Omental fat pad (tissue), 4 donors: Measurements from ENCODE around the gene THNSL1. TPM values are rescaled to one million over a fixed set of nuclear protein-coding genes. Genes with fewer than 3 reads are reported as not detected.

Source experiments
- ATAC-seq: fragments of 150-250 bp; one replicate; pipeline ENCODE4 v1.9.1; 2016; ENCODE audit warnings: mild to moderate bottlenecking, moderate library complexity; ENCODE audit not compliant: low FRiP score
- DNase-seq: peaks from one replicate; pipeline ENCODE4 v3.0.0-alpha.2; 2019; ENCODE audit warnings: low spot score
- CTCF ChIP-seq, 3 donors: fragments of 450-650 bp; IDR thresholded peaks; one replicate each; pipeline ENCODE4 v1.5.1; 2016 to 2017; ENCODE audit warnings: antibody characterized with exemption in 3 of 3, mild to moderate bottlenecking in 3 of 3, moderate library complexity in 2 of 3
- total RNA-seq, 4 donors: library from RNA; depleted of rRNA; stranded (reverse); fragments of >200 nt; gene quantifications; one replicate each; pipeline ENCODE4 v1.1.0, GENCODE V29; 2016

THNSL1 gene
- total RNA-seq, 4 donors from 2014 or later, result 0.88 to 2.2 (median 1.4) TPM

- TF ChIP-seq CTCF (IDR thresholded peaks at IDR 0.05), result no peak
- DNase-seq (no peak), ATAC-seq (no peak)
Measured at GRCh38 chr10:24988831-24989640, 27.4 kb upstream of the THNSL1 start.

GRCh38 chr10:24989867-24990266 is 26.5 kb upstream of the THNSL1 start:
- ATAC-seq (no peak), DNase-seq (no peak)
- no peak for TF ChIP-seq CTCF (IDR thresholded peaks at IDR 0.05)

- no peak for TF ChIP-seq CTCF (IDR thresholded peaks at IDR 0.05)
- ATAC-seq (no peak), DNase-seq (no peak)
Measured at GRCh38 chr10:24991298-24991697, 25.1 kb upstream of the THNSL1 start.

- no peak for ATAC-seq
- no peak for DNase-seq
- TF ChIP-seq CTCF (IDR thresholded peaks at IDR 0.05), result no peak
Measured at GRCh38 chr10:24992512-24993133, 23.8 kb upstream of the THNSL1 start.

- ATAC-seq, result no peak
- no peak for TF ChIP-seq CTCF (IDR thresholded peaks at IDR 0.05)
Measured at GRCh38 chr10:24993237-24993958, 23.0 kb upstream of the THNSL1 start.

GRCh38 chr10:24995072-24995471 is 21.3 kb upstream of the THNSL1 start:
- no peak for DNase-seq
- ATAC-seq, result no peak

More at GRCh38 chr10:24993237-24993958, 23.0 kb upstream of the THNSL1 start:
- DNase-seq, result no peak

More at GRCh38 chr10:24995072-24995471, 21.3 kb upstream of the THNSL1 start:
- no peak for TF ChIP-seq CTCF (IDR thresholded peaks at IDR 0.05)
